HT-29 (cell line): Measurements from ENCODE around the gene FAM72C. TPM values are rescaled to one million over a fixed set of nuclear protein-coding genes. Genes with fewer than 3 reads are reported as not detected.
"Not testable (repeated sequence)": the region's sequence is repeated elsewhere in the genome, so short reads cannot be mapped to it uniquely, and the experiment has no call there.

Experiments used
- DNase-seq: peaks from one replicate; pipeline ENCODE4 v3.0.0-alpha.2; 2015; ENCODE audit warnings: low spot score
- total RNA-seq: library from RNA; depleted of rRNA; stranded (reverse); fragments of >200 nt; shearing (Covaris generic); gene quantifications from 2 replicates; pipeline ENCODE4 v1.2.3, GENCODE V29; 2014

The FAM72C gene
- total RNA-seq, 1 experiment from 2014 or later = not detected

GRCh38 chr1:143984721-143985473 is 13.1 kb upstream of the FAM72C start:
- DNase-seq = not testable (repeated sequence)

GRCh38 chr1:143974416-143974815 is 2.6 kb upstream of the FAM72C start:
- not testable (repeated sequence) for DNase-seq

GRCh38 chr1:143973876-143974414 is 2.2 kb upstream of the FAM72C start:
- DNase-seq = not testable (repeated sequence)

GRCh38 chr1:143972753-143973326 is 1.1 kb upstream of the FAM72C start:
- DNase-seq = not testable (repeated sequence)

- not testable (repeated sequence) for DNase-seq
Observed at GRCh38 chr1:143965860-143966259, 5.9 kb downstream of the FAM72C start.

GRCh38 chr1:143964294-143964693 is 7.5 kb downstream of the FAM72C start:
- DNase-seq = not testable (repeated sequence)

GRCh38 chr1:143955930-143956329 is 15.9 kb downstream of the FAM72C start:
- not testable (repeated sequence) for DNase-seq

- not testable (repeated sequence) for DNase-seq
Observed at GRCh38 chr1:143952913-143953312, 18.9 kb downstream of the FAM72C start.

GRCh38 chr1:143951485-143952391 is 20.0 kb downstream of the FAM72C start:
- DNase-seq = not testable (repeated sequence)

- not testable (repeated sequence) for DNase-seq
Observed at GRCh38 chr1:143947749-143948148, 24.0 kb downstream of the FAM72C start.

- not testable (repeated sequence) for DNase-seq
Observed at GRCh38 chr1:143945253-143945652, 26.5 kb downstream of the FAM72C start.

- DNase-seq = not testable (repeated sequence)
Observed at GRCh38 chr1:143944576-143945240, 27.1 kb downstream of the FAM72C start.

GRCh38 chr1:143943319-143943978 is 28.3 kb downstream of the FAM72C start:
- not testable (repeated sequence) for DNase-seq

- DNase-seq = not testable (repeated sequence)
Observed at GRCh38 chr1:143942238-143942860, 29.4 kb downstream of the FAM72C start.

- DNase-seq = not testable (repeated sequence)
Observed at GRCh38 chr1:143939666-143940065, 32.1 kb downstream of the FAM72C start.

- DNase-seq = not testable (repeated sequence)
Observed at GRCh38 chr1:143938922-143939321, 32.9 kb downstream of the FAM72C start.

- peak; percentile 22 for DNase-seq
Observed at GRCh38 chr1:143936457-143937115, 35.2 kb downstream of the FAM72C start.

- not testable (repeated sequence) for DNase-seq
Observed at GRCh38 chr1:143919127-143919526, 52.7 kb downstream of the FAM72C start.

GRCh38 chr1:143918552-143918951 is 53.2 kb downstream of the FAM72C start:
- not testable (repeated sequence) for DNase-seq
